ENCODE results near the gene EFHD2. TPM values are rescaled to one million over a fixed set of nuclear protein-coding genes. Genes with fewer than 3 reads are reported as not detected.

Gene EFHD2
- total RNA-seq, 1 experiment from 2014 or later, result 90.8 TPM

DNA sequence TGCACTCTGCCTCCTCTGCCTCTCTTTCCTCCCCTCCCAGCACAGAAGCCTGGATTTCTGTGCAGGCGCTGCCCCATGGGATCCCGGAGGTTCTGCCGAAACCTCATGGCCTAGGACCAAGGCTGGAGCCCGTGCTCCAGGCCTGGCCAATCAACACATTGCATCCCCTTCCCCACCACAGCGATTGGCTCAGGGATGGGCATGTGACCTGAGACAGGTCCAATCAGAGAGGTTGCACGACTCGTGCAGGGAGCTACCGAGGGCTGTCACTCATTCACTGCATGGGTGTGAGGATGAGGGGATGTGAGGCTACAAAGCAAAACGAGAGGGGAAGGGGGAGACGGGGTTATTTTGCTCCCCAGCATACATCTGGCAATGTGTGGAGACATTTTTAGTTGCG lies 62.9 kb downstream of the EFHD2 start:
- Histone ChIP-seq H3K27me3 (ENCODE audit: control insufficient read depth, insufficient read depth, low read length) (no peaks in the 10 kb centered on the region), H3K27ac (ENCODE audit: low read length) (no peak overlapping the region), H3K36me3 (ENCODE audit: control insufficient read depth, insufficient read depth, low read length) (no peaks in the 10 kb centered on the region), H3K9me3 (ENCODE audit: control insufficient read depth, insufficient read depth, low read depth, low read length) (no peaks in the 10 kb centered on the region), H3K4me1 (ENCODE audit: control insufficient read depth, insufficient read depth, low read length) (no peaks in the 10 kb centered on the region), H3K4me3 (ENCODE audit: low read depth in 2 of 2, low read length in 2 of 2) (no peak overlapping the region)
- ChIA-PET CTCF (no interaction called here), POLR2A (no interaction called here)
- no peak for ATAC-seq
- BruUV-seq (replicated peaks), result no TSS peak
- no peak for DNase-seq (ENCODE audit: low read depth, low spot score)
- intact Hi-C loops (cut with micrococcal nuclease; ENCODE audit: unreplicated experiment) (no loop called here), in situ Hi-C loops (cut with HindIII; ENCODE audit: low pct_unique_long_range_greater_than_20kb, low sequenced_read_pairs) (no loop called here)
- TF ChIP-seq, protein P1, sequence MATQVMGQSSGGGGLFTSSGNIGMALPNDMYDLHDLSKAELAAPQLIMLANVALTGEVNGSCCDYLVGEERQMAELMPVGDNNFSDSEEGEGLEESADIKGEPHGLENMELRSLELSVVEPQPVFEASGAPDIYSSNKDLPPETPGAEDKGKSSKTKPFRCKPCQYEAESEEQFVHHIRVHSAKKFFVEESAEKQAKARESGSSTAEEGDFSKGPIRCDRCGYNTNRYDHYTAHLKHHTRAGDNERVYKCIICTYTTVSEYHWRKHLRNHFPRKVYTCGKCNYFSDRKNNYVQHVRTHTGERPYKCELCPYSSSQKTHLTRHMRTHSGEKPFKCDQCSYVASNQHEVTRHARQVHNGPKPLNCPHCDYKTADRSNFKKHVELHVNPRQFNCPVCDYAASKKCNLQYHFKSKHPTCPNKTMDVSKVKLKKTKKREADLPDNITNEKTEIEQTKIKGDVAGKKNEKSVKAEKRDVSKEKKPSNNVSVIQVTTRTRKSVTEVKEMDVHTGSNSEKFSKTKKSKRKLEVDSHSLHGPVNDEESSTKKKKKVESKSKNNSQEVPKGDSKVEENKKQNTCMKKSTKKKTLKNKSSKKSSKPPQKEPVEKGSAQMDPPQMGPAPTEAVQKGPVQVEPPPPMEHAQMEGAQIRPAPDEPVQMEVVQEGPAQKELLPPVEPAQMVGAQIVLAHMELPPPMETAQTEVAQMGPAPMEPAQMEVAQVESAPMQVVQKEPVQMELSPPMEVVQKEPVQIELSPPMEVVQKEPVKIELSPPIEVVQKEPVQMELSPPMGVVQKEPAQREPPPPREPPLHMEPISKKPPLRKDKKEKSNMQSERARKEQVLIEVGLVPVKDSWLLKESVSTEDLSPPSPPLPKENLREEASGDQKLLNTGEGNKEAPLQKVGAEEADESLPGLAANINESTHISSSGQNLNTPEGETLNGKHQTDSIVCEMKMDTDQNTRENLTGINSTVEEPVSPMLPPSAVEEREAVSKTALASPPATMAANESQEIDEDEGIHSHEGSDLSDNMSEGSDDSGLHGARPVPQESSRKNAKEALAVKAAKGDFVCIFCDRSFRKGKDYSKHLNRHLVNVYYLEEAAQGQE (IDR thresholded peaks at IDR 0.05; ENCODE audit: insufficient read depth in 1 of 2, low read depth in 2 of 2, low read length in 1 of 2), result no peak
- TF ChIP-seq TCF7L2 (IDR thresholded peaks at IDR 0.05; ENCODE audit: low read depth, low read length), result no peak
- no peak for TF ChIP-seq POLR2AphosphoS5 (IDR thresholded peaks at IDR 0.05; ENCODE audit: low read depth, low read length)
- TF ChIP-seq SIN3A (IDR thresholded peaks at IDR 0.05; ENCODE audit: borderline replicate concordance, insufficient read depth, low read depth, low read length), result no peak
- no peak for TF ChIP-seq CTCF (IDR thresholded peaks at IDR 0.05)

GRCh38 chr1:15475752-15476314 lies 66.1 kb downstream of the EFHD2 start, which contains the start of gene CELA2B:
CELA2B (plus strand) TSS chr1:15476104; CDS start chr1:15476126, 22 bp downstream.
- intact Hi-C loops (cut with micrococcal nuclease; ENCODE audit: unreplicated experiment) (no loop called here), in situ Hi-C loops (cut with HindIII; ENCODE audit: low pct_unique_long_range_greater_than_20kb, low sequenced_read_pairs) (no loop called here)
- no TSS peak for BruUV-seq (replicated peaks)
- POLR2A ChIA-PET, result no interaction called here
- H3K27me3 ChIP-seq (ENCODE audit: control insufficient read depth, insufficient read depth, low read length), result no peaks in the 10 kb centered on the region
- H3K4me3 ChIP-seq (ENCODE audit: low read depth in 2 of 2, low read length in 2 of 2), result no peak within 1 kb of the TSS
- no peak for TF ChIP-seq CTCF (IDR thresholded peaks at IDR 0.05)
- TF ChIP-seq POLR2AphosphoS5 (IDR thresholded peaks at IDR 0.05; ENCODE audit: low read depth, low read length), result no peak
- TF ChIP-seq TCF7L2 (IDR thresholded peaks at IDR 0.05; ENCODE audit: low read depth, low read length), result no peak
- TF ChIP-seq SIN3A (IDR thresholded peaks at IDR 0.05; ENCODE audit: borderline replicate concordance, insufficient read depth, low read depth, low read length), result no peak
- TF ChIP-seq, protein P1 (IDR thresholded peaks at IDR 0.05; ENCODE audit: insufficient read depth in 1 of 2, low read depth in 2 of 2, low read length in 1 of 2), result no peak
- DNase-seq (ENCODE audit: low read depth, low spot score) (no peak), ATAC-seq (no peak)
- H3K9me3 ChIP-seq (ENCODE audit: control insufficient read depth, insufficient read depth, low read depth, low read length), result no peaks in the 10 kb centered on the region
- CTCF ChIA-PET, result no interaction called here
- H3K4me1 ChIP-seq (ENCODE audit: control insufficient read depth, insufficient read depth, low read length), result no peaks in the 10 kb centered on the region
- no peaks in the 10 kb centered on the region for H3K36me3 ChIP-seq (ENCODE audit: control insufficient read depth, insufficient read depth, low read length)
- no peak within 1 kb of the TSS for H3K27ac ChIP-seq (ENCODE audit: low read length)
